Glomerular endothelial cell (primary cell): Measurements from ENCODE around the gene CCDC157. TPM values are rescaled to one million over a fixed set of nuclear protein-coding genes. Genes with fewer than 3 reads are reported as not detected.

ENCODE experiments used
- DNase-seq: peaks from one replicate; pipeline ENCODE4 v3.0.0-alpha.2; 2011; ENCODE audit warnings: low read depth, low spot score; ENCODE audit errors: extremely low read depth
- total RNA-seq: library from RNA; depleted of rRNA; stranded (reverse); fragments of >200 nt; gene quantifications from 2 replicates; pipeline ENCODE4 v1.2.3, GENCODE V29; 2015

CCDC157 gene
- total RNA-seq = 1.8 and 2.5 TPM in 2 replicates

DNA sequence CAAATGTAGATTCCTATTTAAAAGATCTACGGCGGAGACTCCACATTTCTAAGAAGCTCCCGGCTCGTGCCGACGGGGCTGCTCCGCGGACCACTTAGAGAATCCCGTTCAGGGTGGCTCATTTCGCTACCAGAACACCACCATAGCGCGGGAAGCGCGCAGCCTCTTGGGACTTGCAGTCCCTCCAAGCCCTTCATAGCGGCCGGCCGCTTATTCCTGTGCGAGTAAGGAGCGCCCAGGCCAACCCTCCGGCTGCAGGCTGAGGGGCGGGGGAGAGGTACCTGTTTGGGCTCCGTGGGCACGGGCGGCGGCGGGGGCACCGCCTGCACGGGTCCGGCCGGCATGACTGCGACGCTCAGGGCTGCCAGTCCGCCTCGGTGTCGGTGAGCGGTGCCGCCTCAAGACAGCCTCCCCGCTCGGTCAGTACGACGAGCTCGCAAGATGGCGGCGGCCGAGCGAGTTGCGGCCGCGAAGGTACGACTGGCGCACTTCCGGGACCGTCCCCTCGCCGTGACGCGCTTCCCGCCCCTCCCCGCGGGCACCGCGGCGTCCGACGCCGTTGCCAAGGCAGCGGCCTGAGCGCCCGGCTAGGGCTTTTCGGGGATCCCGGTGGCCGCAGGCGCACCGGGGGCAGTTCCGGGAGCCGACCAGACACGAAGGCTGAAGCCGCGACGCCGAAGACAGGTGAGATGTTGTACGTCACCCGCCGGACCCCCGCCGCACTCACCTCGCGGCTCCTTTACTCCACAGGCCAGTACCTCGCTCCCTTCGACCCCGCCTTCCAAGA, at the start of gene CCDC157, which contains the start of gene SF3A1:
Gene CCDC157, plus strand, starts transcription at position 559 of the 787 bp plus-strand sequence. CDS start 8,994 bp downstream, outside the sequence.
Gene SF3A1, minus strand, starts transcription at position 446 of the 787 bp plus-strand sequence. Its CDS starts 102 bp downstream, at position 344.
- DNase-seq = peak; percentile 73

DNA sequence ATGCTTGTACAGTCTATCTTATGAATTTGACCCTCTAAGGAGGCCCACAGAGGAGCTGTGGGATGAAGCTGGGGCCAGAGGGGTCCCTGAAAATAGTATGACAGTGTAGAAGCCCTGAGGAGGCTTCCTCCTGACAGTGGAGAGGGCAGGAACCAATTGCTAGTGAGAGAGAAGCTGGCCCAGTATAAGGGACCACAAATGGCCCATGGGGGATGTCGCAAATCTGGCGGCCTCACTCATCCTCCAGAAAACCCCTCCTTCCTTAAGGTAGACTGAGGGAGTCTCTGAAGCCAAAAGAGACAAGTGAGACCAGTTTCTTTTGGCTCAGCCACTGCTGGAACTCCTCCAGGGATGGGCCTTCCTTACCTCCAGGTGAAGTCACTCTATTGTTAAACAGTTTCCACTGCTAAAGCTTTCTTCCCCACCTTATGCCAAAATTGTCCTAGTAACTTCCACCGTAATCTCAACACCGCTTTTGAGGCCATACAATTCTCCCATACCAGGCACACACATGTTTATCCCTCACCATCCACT, 49.7 kb upstream of the CCDC157 start:
- DNase-seq = no peak

DNA sequence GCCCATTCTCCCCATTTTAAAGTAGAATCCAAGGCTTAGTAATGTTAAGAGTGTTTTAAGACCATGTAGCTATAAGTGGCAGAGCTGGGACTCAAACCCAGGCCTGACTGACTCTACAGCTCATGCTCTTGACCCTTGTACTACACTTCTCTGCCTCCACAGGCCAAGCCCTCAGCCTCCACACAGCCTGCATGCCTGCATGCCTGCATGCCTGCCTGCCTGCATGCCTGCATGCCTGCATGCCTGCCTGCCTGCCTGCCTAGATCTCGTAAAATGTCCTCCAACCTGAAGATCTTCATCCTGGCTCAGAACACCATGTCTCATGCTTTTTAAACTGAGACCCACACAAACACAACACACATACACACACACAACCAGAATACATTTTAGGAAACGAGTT, 48.7 kb upstream of the CCDC157 start:
- no peak for DNase-seq

GRCh38 chr22:30308518-30309230, 48.1 kb upstream of the CCDC157 start:
- no peak for DNase-seq

- DNase-seq = no peak
Observed at GRCh38 chr22:30309951-30310741, 46.7 kb upstream of the CCDC157 start.

GRCh38 chr22:30310881-30311771, 45.7 kb upstream of the CCDC157 start:
- no peak for DNase-seq

- DNase-seq = no peak
Observed at GRCh38 chr22:30312053-30312452, 44.8 kb upstream of the CCDC157 start.

DNA sequence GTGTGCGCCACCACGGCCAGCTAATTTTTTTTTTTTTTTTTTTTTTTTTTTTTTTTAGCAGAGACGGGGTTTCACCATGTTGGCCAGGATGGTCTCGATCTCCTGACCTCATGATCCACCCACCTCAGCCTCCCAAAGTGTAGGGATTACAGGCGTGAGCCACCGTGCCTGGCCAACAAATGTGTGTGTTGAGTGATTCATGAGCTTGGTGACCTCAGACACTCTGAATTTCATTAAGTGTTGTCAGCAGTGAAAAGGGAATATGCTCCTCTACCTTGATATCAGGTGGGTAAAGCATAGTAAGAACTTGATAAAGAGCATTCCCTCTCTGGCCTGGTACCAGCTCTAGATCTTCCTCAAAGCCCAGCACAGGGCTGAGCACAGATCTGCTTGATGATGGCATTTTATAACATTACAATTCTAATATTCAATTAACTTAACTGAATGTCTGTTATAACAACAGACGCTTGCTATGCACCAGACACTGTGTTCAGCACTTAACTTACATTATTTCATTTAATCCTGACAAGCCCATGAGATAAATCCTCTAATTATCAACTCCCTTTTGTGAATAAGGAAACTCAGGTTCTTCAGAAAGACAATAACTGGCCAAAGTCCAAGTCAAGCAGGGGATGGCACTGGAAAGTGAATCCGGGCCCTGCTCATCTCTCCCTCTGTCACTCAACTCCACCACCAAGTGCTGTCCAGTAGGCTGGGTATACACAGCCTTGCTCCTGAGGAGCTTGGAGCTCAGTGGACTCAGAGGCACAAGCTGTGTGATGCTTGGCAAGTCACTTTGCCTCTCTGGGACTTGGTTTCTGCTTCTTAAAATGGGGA, 43.1 kb upstream of the CCDC157 start:
- DNase-seq = no peak

DNA sequence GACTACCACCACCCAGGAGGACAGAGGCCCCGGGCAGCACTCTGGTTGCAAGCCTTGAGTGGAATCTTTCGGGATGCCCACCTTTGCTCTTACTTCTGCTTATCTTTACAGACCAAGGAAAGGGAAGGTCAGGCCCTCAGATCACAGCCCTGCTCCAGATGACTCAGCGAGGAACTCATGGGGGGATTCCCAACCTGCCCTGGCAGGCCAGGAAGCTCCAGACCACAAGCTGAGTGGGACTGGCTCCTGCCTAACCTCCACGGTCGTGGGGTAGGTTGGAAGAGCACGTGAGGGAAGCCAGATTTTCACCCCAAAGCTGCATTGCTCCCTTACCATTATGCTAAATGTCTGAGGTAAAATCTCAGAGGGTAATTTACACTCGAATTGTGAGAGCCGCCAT, 41.9 kb upstream of the CCDC157 start:
- no peak for DNase-seq

- DNase-seq = no peak
Observed at GRCh38 chr22:30315962-30316576, 40.7 kb upstream of the CCDC157 start.

DNA sequence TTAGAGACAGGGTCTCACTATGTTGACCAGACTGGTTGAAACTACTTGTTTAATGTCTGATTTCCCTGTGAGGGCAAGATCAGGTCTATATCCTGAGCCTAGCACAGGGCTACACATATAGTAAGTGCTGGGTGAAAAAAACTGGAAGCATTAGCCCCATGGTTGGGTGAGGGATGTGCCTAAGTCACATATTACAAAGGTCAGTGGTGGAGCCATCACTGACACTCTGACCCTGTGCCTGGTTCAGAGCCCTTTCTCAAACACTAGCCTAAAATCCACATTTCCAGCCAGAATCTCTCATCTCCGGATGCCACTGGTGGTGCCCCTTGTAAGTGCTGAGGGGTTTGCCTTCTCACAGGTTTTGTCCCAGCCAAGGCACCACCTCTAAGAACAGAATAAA, 39.0 kb upstream of the CCDC157 start:
- no peak for DNase-seq

DNA sequence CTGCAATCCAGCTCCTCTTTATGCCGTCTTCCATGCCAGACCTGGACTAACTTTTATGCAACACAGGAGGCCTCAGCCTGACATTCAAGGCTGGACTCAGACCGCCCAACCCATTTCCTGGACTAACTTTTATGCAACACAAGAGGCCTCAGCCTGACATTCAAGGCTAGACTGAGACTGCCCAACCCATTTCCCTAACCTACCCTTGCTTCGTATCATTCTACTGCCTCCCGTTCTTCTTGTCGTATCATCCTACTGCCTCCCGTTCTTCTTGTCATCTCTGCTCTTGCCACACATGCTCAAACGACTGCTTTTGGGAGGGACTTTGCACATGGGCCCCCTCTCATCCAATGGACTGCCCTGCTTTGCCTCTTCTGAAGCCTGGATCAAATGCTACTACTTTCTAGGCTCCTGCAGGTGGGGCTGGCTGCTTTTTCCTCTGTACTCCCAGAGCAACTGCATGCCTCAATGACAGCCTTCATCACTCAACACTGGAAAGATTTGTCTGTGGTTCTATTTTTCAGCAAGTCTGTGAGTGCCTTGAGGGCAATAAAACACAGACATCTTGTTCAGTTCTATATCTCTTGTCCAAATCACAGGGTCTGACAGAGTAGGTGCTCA, 37.9 kb upstream of the CCDC157 start:
- no peak for DNase-seq

GRCh38 chr22:30320021-30320556, 36.7 kb upstream of the CCDC157 start:
- no peak for DNase-seq

- DNase-seq = no peak
Observed at GRCh38 chr22:30321461-30321860, 35.3 kb upstream of the CCDC157 start.

- no peak for DNase-seq
Observed at GRCh38 chr22:30323246-30323645, 33.6 kb upstream of the CCDC157 start.

GRCh38 chr22:30324014-30324730, 32.6 kb upstream of the CCDC157 start:
- no peak for DNase-seq

- no peak for DNase-seq
Observed at GRCh38 chr22:30325065-30325720, 31.6 kb upstream of the CCDC157 start.
